Body of pancreas (tissue), 4 donors: Measurements from ENCODE around the gene SPOCK2. TPM values are rescaled to one million over a fixed set of nuclear protein-coding genes. Genes with fewer than 3 reads are reported as not detected.

Experiments
- ATAC-seq: fragments of 150-250 bp; one replicate; pipeline ENCODE4 v1.9.1; 2016
- DNase-seq, 4 donors: peaks; one replicate each; pipeline ENCODE4 v3.0.0-alpha.2; 2019
- H3K27ac ChIP-seq, 4 donors: fragments of 200-600 bp; sonication (generic); 1 replicate in 3 of 4; 2 replicates in 1 of 4; pipeline versions ENCODE4 v1.5.1 to v1.6.1; 2016 to 2019; ENCODE audit warnings: mild to moderate bottlenecking in 1 of 4, mixed read lengths in 1 of 4, moderate library complexity in 1 of 4
- H3K27me3 ChIP-seq, 2 donors: fragments of 200-600 bp; sonication (generic); one replicate each; pipeline ENCODE4 v1.6.0; 2016; ENCODE audit warnings: mild to moderate bottlenecking in 1 of 2
- H3K36me3 ChIP-seq, 2 donors: fragments of 200-600 bp; sonication (generic); replicated peaks in 1 of 2; 2 replicates each; pipeline ENCODE4 v1.5.1; 2016; ENCODE audit warnings: low read depth in 2 of 2; ENCODE audit not compliant: insufficient read depth in 1 of 2
- H3K4me1 ChIP-seq: fragments of 200-600 bp; sonication (generic); one replicate; pipeline ENCODE4 v1.6.0; 2016
- H3K4me3 ChIP-seq, 2 donors: fragments of 200-600 bp; sonication (generic); 1 replicate in 1 of 2; 2 replicates in 1 of 2; pipeline ENCODE4 v1.5.1; 2016 to 2019
- H3K9me3 ChIP-seq, 3 donors: fragments of 200-600 bp; sonication (generic); 1 replicate in 2 of 3; 2 replicates in 1 of 3; pipeline ENCODE4 v1.5.1; 2016
- CTCF ChIP-seq, 7 experiments: fragments of 450-650 bp in 4 of 7; fragments of 200-600 bp in 3 of 7; sonication (generic) in 3 of 7; IDR thresholded peaks; one replicate each; pipeline ENCODE4 v1.5.1; 2016 to 2019; ENCODE audit warnings: antibody characterized with exemption in 7 of 7
- POLR2A ChIP-seq, 3 donors: fragments of 450-650 bp; IDR thresholded peaks; one replicate each; pipeline ENCODE4 v1.6.1; 2016; ENCODE audit warnings: antibody characterized with exemption in 3 of 3, mild to moderate bottlenecking in 2 of 3
- WGBS, 2 donors: methylation state at CpG; one replicate each; pipeline ENCODE4 v1.1.5; 2017; 5-methylcytosine and 5-hydroxymethylcytosine counted together
- intact Hi-C: fragments of 100-400 bp; cut with DNase I; formaldehyde crosslinking; loops from one replicate; pipeline ENCODE4 v1.15.1; 2023
- total RNA-seq, 2 donors: library from RNA; depleted of rRNA; stranded (reverse); fragments of >200 nt; gene quantifications; one replicate each; pipeline ENCODE4 v1.1.0, GENCODE V29; 2016

The SPOCK2 gene
- total RNA-seq, 2 donors from 2014 or later, result 2.0 to 7.3 TPM

- H3K9me3 ChIP-seq, result no peaks in the 10 kb centered on the region
- 87 to 94% methylated on average over 6 to 7 of the region's 7 CpGs for WGBS, 2 donors
These were observed 34.7 kb downstream of the SPOCK2 start for GRCh38 chr10:72053690-72054089.

GRCh38 chr10:72050873-72051272 lies 37.5 kb downstream of the SPOCK2 start:
- Histone ChIP-seq H3K4me1 (peaks cover 5% of the 10 kb centered on the region), H3K36me3 (no peaks in the 10 kb centered on the region), H3K9me3 (no peaks in the 10 kb centered on the region), H3K4me3 (no peak overlapping the region), H3K27ac (no peak overlapping the region), H3K27me3 (no peaks in the 10 kb centered on the region)
- 51 to 96% methylated on average over 3 of the region's 3 CpGs for WGBS, 2 donors
- intact Hi-C loops, result loop anchor here (5.0 kb wide), 1 partner anchor 149 kb away; no protein-coding TSS in a partner anchor
- ATAC-seq (no peak), DNase-seq (no peak)
- TF ChIP-seq POLR2A (IDR thresholded peaks at IDR 0.05), result no peak
- TF ChIP-seq CTCF (IDR thresholded peaks at IDR 0.05), result no peak

More at GRCh38 chr10:72053690-72054089, 34.7 kb downstream of the SPOCK2 start:
- H3K27me3 ChIP-seq, result no peaks in the 10 kb centered on the region
- no peaks in the 10 kb centered on the region for H3K36me3 ChIP-seq
- DNase-seq (no peak), ATAC-seq (no peak)
- intact Hi-C loops, result loop anchor here (5.0 kb wide), 1 partner anchor 151 kb away; no protein-coding TSS in a partner anchor
- H3K4me3 ChIP-seq, result no peak overlapping the region
- no peak for TF ChIP-seq CTCF (IDR thresholded peaks at IDR 0.05)
- TF ChIP-seq POLR2A (IDR thresholded peaks at IDR 0.05), result no peak
- no peak overlapping the region for H3K27ac ChIP-seq
- H3K4me1 ChIP-seq, result peaks cover 26% of the 10 kb centered on the region

- intact Hi-C loops, result loop anchor here (5.0 to 10.0 kb wide), 2 partner anchors 148 to 295 kb away; no protein-coding TSS in a partner anchor
These were observed 38.2 kb downstream of the SPOCK2 start for GRCh38 chr10:72049969-72050781.

GRCh38 chr10:72049472-72049871 lies 38.9 kb downstream of the SPOCK2 start:
- no peaks in the 10 kb centered on the region for H3K9me3 ChIP-seq
- H3K27me3 ChIP-seq, result no peaks in the 10 kb centered on the region
- TF ChIP-seq POLR2A (IDR thresholded peaks at IDR 0.05), result no peak
- H3K36me3 ChIP-seq, result no peaks in the 10 kb centered on the region
- intact Hi-C loops, result loop anchor here (10.0 kb wide), 1 partner anchor 295 kb away; no protein-coding TSS in a partner anchor
- no peak for ATAC-seq
- H3K4me3 ChIP-seq, result no peak overlapping the region
- WGBS, 2 donors, result 67 to 71% methylated on average over 1 of the region's 1 CpG
- no peaks in the 10 kb centered on the region for H3K4me1 ChIP-seq
- no peak overlapping the region for H3K27ac ChIP-seq
- no peak for DNase-seq

More at GRCh38 chr10:72049969-72050781, 38.2 kb downstream of the SPOCK2 start:
- Histone ChIP-seq H3K4me3 (no peak overlapping the region), H3K36me3 (no peaks in the 10 kb centered on the region), H3K4me1 (no peaks in the 10 kb centered on the region), H3K27ac (no peak overlapping the region), H3K27me3 (no peaks in the 10 kb centered on the region), H3K9me3 (no peaks in the 10 kb centered on the region)
- ATAC-seq (no peak), DNase-seq (no peak)
- no peak for TF ChIP-seq POLR2A (IDR thresholded peaks at IDR 0.05)
- TF ChIP-seq CTCF (IDR thresholded peaks at IDR 0.05), result no peak
- 85 to 91% methylated on average over 5 of the region's 5 CpGs for WGBS, 2 donors

- no peaks in the 10 kb centered on the region for H3K9me3 ChIP-seq
- WGBS, 2 donors, result 24 to 26% methylated on average over 10 to 12 of the region's 12 CpGs
- peak; percentile 94 to 97 (median 94) for DNase-seq
These were observed 39.8 kb downstream of the SPOCK2 start for GRCh38 chr10:72048450-72049124.

More at GRCh38 chr10:72048450-72049124, 39.8 kb downstream of the SPOCK2 start:
- Histone ChIP-seq H3K4me1 (no peaks in the 10 kb centered on the region), H3K27ac (no peak overlapping the region), H3K36me3 (no peaks in the 10 kb centered on the region), H3K4me3 (no peak overlapping the region), H3K27me3 (no peaks in the 10 kb centered on the region)
- intact Hi-C loops, result loop anchor here (10.0 kb wide), 1 partner anchor 296 kb away; no protein-coding TSS in a partner anchor
- ATAC-seq, result peak; percentile 92
- TF ChIP-seq POLR2A (IDR thresholded peaks at IDR 0.05) (no peak), CTCF (IDR thresholded peaks at IDR 0.05) (peak; percentile 97 to 99 (median 99))
